ENCODE data around the gene ASS1.

ASS1 gene

GRCh38 chr9:130429381-130429780 lies 15.4 kb upstream of the ASS1 start:
- no peaks in the 10 kb centered on the region for H3K36me3 ChIP-seq
- H3K4me3 ChIP-seq (ENCODE audit: low read depth in 1 of 2, low read length in 1 of 2), result no peak overlapping the region
- no peak for TF ChIP-seq CTCF (IDR thresholded peaks at IDR 0.05)
- no peak overlapping the region for H3K27ac ChIP-seq
- H3K4me1 ChIP-seq (ENCODE audit: control insufficient read depth in 1 of 2, insufficient read depth in 1 of 2, low read depth in 1 of 2, low read length in 1 of 2), result no peaks in the 10 kb centered on the region
- H3K9me3 ChIP-seq, result no peaks in the 10 kb centered on the region
- H3K27me3 ChIP-seq, result peaks cover 33% of the 10 kb centered on the region

GRCh38 chr9:130429831-130430230 lies 14.9 kb upstream of the ASS1 start:
- no peak for TF ChIP-seq CTCF (IDR thresholded peaks at IDR 0.05)

GRCh38 chr9:130430232-130430631 lies 14.5 kb upstream of the ASS1 start:
- H3K4me3 ChIP-seq (ENCODE audit: low read depth in 1 of 2, low read length in 1 of 2), result no peak overlapping the region

More at GRCh38 chr9:130429831-130430230, 14.9 kb upstream of the ASS1 start:
- H3K27me3 ChIP-seq, result peaks cover 38% of the 10 kb centered on the region
- no peak overlapping the region for H3K27ac ChIP-seq
- no peaks in the 10 kb centered on the region for H3K36me3 ChIP-seq
- no peaks in the 10 kb centered on the region for H3K4me1 ChIP-seq (ENCODE audit: control insufficient read depth in 1 of 2, insufficient read depth in 1 of 2, low read depth in 1 of 2, low read length in 1 of 2)
- H3K4me3 ChIP-seq (ENCODE audit: low read depth in 1 of 2, low read length in 1 of 2), result no peak overlapping the region
- H3K9me3 ChIP-seq, result no peaks in the 10 kb centered on the region

GRCh38 chr9:130430734-130431535 lies 13.8 kb upstream of the ASS1 start:
- Histone ChIP-seq H3K27me3 (peaks cover 49% of the 10 kb centered on the region), H3K9me3 (no peaks in the 10 kb centered on the region), H3K36me3 (no peaks in the 10 kb centered on the region), H3K27ac (no peak overlapping the region), H3K4me3 (ENCODE audit: low read depth in 1 of 2, low read length in 1 of 2) (no peak overlapping the region), H3K4me1 (ENCODE audit: control insufficient read depth in 1 of 2, insufficient read depth in 1 of 2, low read depth in 1 of 2, low read length in 1 of 2) (no peaks in the 10 kb centered on the region)
- TF ChIP-seq CTCF (IDR thresholded peaks at IDR 0.05), result no peak

More at GRCh38 chr9:130430232-130430631, 14.5 kb upstream of the ASS1 start:
- no peaks in the 10 kb centered on the region for H3K9me3 ChIP-seq
- no peak for TF ChIP-seq CTCF (IDR thresholded peaks at IDR 0.05)
- H3K4me1 ChIP-seq (ENCODE audit: control insufficient read depth in 1 of 2, insufficient read depth in 1 of 2, low read depth in 1 of 2, low read length in 1 of 2), result no peaks in the 10 kb centered on the region
- peaks cover 42% of the 10 kb centered on the region for H3K27me3 ChIP-seq
- H3K36me3 ChIP-seq, result no peaks in the 10 kb centered on the region
- no peak overlapping the region for H3K27ac ChIP-seq

- no peak overlapping the region for H3K27ac ChIP-seq
- H3K36me3 ChIP-seq, result no peaks in the 10 kb centered on the region
- no peaks in the 10 kb centered on the region for H3K9me3 ChIP-seq
- no peaks in the 10 kb centered on the region for H3K4me1 ChIP-seq (ENCODE audit: control insufficient read depth in 1 of 2, insufficient read depth in 1 of 2, low read depth in 1 of 2, low read length in 1 of 2)
- TF ChIP-seq CTCF (IDR thresholded peaks at IDR 0.05), result no peak
- no peak overlapping the region for H3K4me3 ChIP-seq (ENCODE audit: low read depth in 1 of 2, low read length in 1 of 2)
- H3K27me3 ChIP-seq, result peaks cover 57% of the 10 kb centered on the region
These were observed 13.0 kb upstream of the ASS1 start for GRCh38 chr9:130431536-130432303.
